Measurements from ENCODE around the gene EYS.

DNA sequence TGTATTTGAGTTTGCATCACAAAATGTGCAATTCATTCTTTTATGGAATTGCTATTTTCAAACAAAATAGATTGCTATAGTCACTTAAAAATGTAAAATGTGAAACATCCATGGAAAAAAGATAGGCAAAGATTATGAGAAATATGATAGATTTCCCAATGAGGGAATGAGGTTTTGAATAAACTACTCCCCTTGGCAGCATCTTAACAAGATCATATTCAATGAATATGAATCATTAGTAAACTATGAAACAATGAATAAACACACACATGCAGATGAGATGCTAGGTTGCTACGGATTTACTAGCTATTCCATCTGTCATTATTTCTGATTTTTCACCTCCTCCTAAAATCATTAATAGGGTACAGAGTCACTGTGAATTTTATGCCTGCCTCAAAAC lies 1669.6 kb downstream of the EYS start:
- no peak for TF ChIP-seq GLIS3 (CRISPR knock-in tag; IDR thresholded peaks at IDR 0.05)
- TF ChIP-seq CREB5 (CRISPR knock-in tag; IDR thresholded peaks at IDR 0.05; ENCODE audit: low read depth), result no peak
- no peak for TF ChIP-seq ZNF8 (CRISPR knock-in tag; IDR thresholded peaks at IDR 0.05)
- TF ChIP-seq ZNF70 (CRISPR knock-in tag; IDR thresholded peaks at IDR 0.05), result no peak
- no peak for TF ChIP-seq ZFP30 (CRISPR knock-in tag; IDR thresholded peaks at IDR 0.05)
- TF ChIP-seq ESRRG (CRISPR knock-in tag; IDR thresholded peaks at IDR 0.05), result no peak
- TF ChIP-seq ZNF565 (CRISPR knock-in tag; conservative IDR thresholded peaks at IDR 0.05; ENCODE audit: low read depth), result no peak
- no peak for TF ChIP-seq BACH2 (CRISPR knock-in tag; IDR thresholded peaks at IDR 0.05; ENCODE audit: borderline replicate concordance)
- no peak for TF ChIP-seq TOX (CRISPR knock-in tag; IDR thresholded peaks at IDR 0.05; ENCODE audit: borderline replicate concordance)

Data from SK-N-SH treated with all-trans-retinoic acid at 6 μM for 48 hours (cell line).